ENCODE measurements around the gene SELL. TPM values are rescaled to one million over a fixed set of nuclear protein-coding genes. Genes with fewer than 3 reads are reported as not detected.

The SELL gene
- total and polyA plus RNA-seq, 10 of the 15 experiments (the other 5 are each of a cell fraction or from before 2014, with no cell fraction given), result 31.8 to 66.0 (median 50.9) TPM

GRCh38 chr1:169746550-169746949 lies 35.1 kb upstream of the SELL start:
- no peak for FAIRE-seq

More at GRCh38 chr1:169746550-169746949, 35.1 kb upstream of the SELL start:
- no TSS peak for BruUV-seq (replicated peaks)
- intact Hi-C loops (cut with micrococcal nuclease; ENCODE audit: unreplicated experiment), result no loop called here
- POLR2A ChIA-PET, result no interaction called here
- no peaks in the 10 kb centered on the region for H3K27me3 ChIP-seq (replicated peaks in 1 of 2; ENCODE audit: control insufficient read depth in 2 of 2, insufficient read depth in 2 of 2, low read length in 1 of 2)
- no peak overlapping the region for H3K4me3 ChIP-seq
- CTCF ChIA-PET, result no interaction called here
- H3K9me3 ChIP-seq (replicated peaks; ENCODE audit: control insufficient read depth, insufficient read depth, low read length), result no peaks in the 10 kb centered on the region
- no peak overlapping the region for H3K9ac ChIP-seq (ENCODE audit: control insufficient read depth, insufficient read depth, low read length)
- no peaks in the 10 kb centered on the region for H3K79me2 ChIP-seq (ENCODE audit: control insufficient read depth, insufficient read depth, low read length)
- WGBS (ENCODE audit: insufficient coverage, insufficient replicate concordance, low lambda C conversion rate, missing lambda C conversion rate), result 20% methylated on average over 2 of the region's 2 CpGs
- H3K4me1 ChIP-seq (ENCODE audit: control insufficient read depth, insufficient read depth, low read length), result no peaks in the 10 kb centered on the region
- H4K20me1 ChIP-seq (ENCODE audit: control insufficient read depth, insufficient read depth), result no peaks in the 10 kb centered on the region
- no peak overlapping the region for H2AFZ ChIP-seq (ENCODE audit: control insufficient read depth, low read depth, low read length)
- H3K4me2 ChIP-seq (ENCODE audit: control insufficient read depth, insufficient read depth), result no peak overlapping the region
- H3K36me3 ChIP-seq (ENCODE audit: control insufficient read depth in 2 of 2, insufficient read depth in 2 of 2, low read length in 1 of 2), result no peaks in the 10 kb centered on the region
- RAD21 ChIA-PET (ENCODE audit: unreplicated experiment), result no interaction called here
- no peak for TF ChIP-seq CHD4 (IDR thresholded peaks at IDR 0.05)
- no peak for TF ChIP-seq IKZF1 (conservative IDR thresholded peaks at IDR 0.05)
- TF ChIP-seq POLR2A (IDR thresholded peaks at IDR 0.05; ENCODE audit: low read depth, low read length), result no peak
- TF ChIP-seq CBFB (IDR thresholded peaks at IDR 0.05; ENCODE audit: low read depth), result no peak
- no peak for TF ChIP-seq NR2C1 (IDR thresholded peaks at IDR 0.05)
- TF ChIP-seq SUPT20H (IDR thresholded peaks at IDR 0.05; ENCODE audit: borderline replicate concordance, control insufficient read depth, low read depth, low read length), result no peak
- no peak for TF ChIP-seq HDAC2 (IDR thresholded peaks at IDR 0.05)
- TF ChIP-seq MLLT1 (IDR thresholded peaks at IDR 0.05), result no peak
- H3K27ac ChIP-seq (ENCODE audit: control insufficient read depth, insufficient read depth), result no peak overlapping the region
- in situ Hi-C loops (cut with MboI), result no loop called here
- no peak for ATAC-seq
- DNase-seq (ENCODE audit: low read depth, low spot score), result no peak
- SMC1A ChIA-PET (ENCODE audit: uncharacterized antibody, unreplicated experiment), result no interaction called here

All from GM12878 (cell line).